ENCODE measurements around the gene CAMK4.

The CAMK4 gene

DNA sequence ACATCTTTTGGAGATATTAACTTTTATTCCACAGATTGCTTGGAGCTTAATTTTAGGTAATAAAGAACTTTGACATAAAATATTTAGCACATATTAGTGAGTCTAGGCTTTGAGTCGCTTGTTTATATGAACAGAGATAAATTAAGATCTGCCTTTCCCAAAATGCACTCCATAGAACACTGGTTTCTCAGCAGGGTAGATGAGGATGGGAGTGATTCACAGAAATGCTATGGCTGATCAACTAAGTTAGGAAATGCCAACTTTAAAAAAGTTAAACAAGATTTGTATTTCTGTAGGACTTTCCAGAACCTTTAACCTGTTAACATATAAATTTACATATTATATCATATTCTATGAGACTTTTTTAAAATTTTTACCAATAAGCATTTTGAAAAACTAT, 222.9 kb downstream of the CAMK4 start:
- DNase-seq: no peak

GRCh38 chr5:111447822-111448221, 223.6 kb downstream of the CAMK4 start:
- no peak for DNase-seq

- no peak for DNase-seq
Observed at GRCh38 chr5:111453295-111453694, 229.1 kb downstream of the CAMK4 start.

DNA sequence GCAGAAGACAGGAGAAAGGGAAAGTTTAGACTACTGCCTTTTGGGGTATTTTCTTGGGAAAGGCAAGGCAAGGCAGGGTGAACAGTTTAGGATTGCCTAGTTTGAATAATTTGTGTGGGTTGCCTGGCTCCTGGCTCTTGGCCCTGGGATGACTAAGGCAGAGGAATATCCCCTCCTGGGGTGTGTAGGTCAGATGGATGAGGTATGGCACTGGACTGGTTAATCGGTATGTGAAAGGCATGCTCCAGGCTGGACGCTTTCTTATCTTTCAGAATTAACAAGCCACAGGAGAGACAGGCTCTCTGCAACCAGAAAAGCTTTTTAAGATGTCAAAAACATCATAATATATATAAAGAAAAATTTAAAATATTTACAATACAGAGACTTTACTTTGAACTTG, 229.6 kb downstream of the CAMK4 start:
- DNase-seq: no peak

DNA sequence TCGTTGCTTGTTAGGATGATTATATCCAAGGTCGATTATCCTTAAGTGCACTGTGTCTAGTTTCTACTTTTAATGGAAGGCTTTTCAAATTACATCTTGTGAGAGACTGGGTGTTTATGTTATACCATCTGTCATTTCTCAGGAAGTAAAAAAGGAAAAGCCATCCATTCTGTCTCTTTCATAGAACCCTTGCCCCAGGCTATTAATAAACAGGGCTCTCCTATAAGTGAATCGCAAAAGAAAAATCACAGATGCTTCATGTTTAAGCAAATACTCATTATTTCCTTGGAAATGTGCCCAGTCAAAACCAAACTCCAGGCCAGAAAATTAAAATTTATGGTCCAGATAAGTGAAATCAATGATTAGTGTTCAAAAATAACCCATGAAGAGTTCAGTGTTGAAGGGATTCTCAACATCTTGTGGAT, 230.0 kb downstream of the CAMK4 start:
- DNase-seq: no peak

DNA sequence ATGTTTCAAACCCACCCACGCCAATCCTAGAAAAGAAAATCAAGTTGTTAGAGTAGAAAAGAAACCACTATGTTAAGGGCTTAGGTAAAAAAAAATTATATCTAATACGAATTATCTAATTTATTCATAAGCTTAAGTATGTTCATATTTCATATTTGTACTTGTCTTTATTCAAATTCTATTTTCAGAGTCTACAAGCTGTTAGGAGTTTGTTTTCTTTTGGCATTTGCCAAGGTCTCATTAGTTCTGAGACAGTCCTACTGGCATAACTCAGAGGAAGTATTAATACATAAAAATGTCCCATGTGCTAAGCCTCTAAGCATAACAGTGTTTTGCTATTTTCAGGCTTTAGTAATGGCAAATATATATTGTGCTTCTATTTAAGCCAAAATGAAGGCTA, 230.6 kb downstream of the CAMK4 start:
- DNase-seq: no peak

DNA sequence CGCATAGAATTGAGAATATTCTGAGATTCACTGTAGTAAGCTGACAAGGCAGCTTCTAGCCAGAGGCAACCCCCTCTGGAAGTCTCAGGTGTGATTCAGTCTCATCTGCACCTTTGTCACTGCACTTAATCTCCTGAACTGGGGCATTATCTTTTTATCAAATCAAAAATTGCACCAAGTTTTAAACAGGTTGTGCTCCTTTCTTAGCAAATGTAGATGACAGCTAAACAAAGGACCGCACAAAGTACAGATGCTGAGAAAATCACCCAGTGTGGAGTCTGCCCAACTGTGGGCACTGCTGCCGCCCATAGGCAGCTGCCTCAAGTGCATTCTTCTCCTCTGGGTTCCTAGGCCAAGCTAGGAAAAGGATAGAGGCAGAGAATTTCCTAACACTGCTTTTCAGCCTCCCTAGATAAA, 237.1 kb downstream of the CAMK4 start:
- no peak for DNase-seq

GRCh38 chr5:111461934-111462333, 237.8 kb downstream of the CAMK4 start:
- DNase-seq: no peak

GRCh38 chr5:111463311-111463710, 239.1 kb downstream of the CAMK4 start:
- no peak for DNase-seq

GRCh38 chr5:111469293-111469896, 245.2 kb downstream of the CAMK4 start:
- DNase-seq: no peak

GRCh38 chr5:111469903-111470302, 245.7 kb downstream of the CAMK4 start:
- DNase-seq: no peak

- DNase-seq: no peak
Observed at GRCh38 chr5:111472096-111472495, 247.9 kb downstream of the CAMK4 start.

DNA sequence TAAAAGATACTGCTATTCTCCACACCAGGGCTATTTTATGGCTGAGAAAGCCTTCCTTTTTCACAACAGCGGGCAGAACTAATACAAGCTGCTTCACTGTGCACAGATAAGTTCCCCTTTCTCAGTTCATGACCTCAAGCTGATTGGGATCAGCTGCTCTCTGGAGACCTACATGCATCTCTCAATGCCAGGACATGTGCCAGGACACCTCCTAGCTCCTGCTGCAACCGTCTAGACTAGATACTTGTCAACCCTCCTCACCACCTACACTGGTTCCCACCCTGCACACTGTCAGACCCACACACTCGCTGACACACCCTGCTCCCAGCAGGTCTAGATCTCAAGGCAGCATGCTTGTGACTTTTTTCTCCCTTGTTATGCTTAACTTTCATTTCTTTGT, 248.4 kb downstream of the CAMK4 start:
- no peak for DNase-seq

DNA sequence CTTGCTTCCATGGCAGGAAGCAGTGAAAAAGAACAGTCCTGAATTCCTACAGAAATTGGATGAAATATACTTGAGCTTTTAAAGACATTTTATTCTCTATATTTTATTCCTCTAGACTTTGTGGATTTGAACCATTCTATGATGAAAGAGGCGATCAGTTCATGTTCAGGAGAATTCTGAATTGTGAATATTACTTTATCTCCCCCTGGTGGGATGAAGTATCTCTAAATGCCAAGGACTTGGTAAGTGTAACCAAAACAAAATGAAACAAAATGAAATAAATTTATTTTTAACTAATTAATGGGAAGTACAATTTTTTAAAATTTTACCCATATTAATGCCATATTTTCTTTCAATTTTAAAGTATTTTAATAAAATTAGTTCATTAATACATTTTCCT, 254.1 kb downstream of the CAMK4 start:
- no peak for DNase-seq

DNA sequence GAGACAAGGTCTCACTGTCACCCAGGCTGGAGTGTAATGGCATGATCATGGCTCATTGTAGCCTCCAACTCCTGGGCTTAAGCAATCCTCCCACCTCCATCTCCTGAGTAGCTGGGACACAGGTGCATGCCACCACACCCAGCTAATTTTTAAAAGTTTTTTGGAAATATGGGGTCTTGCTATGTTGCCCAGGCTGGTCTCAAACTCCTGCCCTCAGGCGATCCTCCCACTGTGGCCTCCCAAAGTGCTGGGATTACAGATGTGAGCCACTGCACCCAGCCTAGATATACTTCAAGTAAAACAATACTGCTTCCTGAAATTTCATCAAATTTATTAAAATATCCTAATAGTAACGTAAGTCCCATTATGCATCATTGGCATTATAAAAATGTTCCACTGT, 254.7 kb downstream of the CAMK4 start:
- DNase-seq: no peak

DNA sequence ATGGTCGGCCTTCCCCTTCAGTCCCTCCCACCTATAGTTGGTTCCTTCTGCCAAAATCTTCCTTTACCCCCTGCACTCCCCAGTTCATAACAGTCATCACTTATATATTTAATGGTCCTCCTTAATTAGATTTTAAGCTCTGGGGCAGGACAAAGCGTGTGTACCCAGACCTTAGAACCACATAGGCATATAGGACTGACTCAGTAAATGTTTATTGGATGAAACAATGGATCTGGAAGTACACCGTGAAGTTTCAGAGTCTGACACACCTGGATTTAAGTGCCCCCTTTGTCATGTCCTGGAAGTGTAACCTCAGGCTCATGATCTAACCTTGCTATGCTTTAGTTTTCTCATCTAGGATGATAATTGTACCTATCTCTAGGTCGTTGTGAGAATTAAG, 256.2 kb downstream of the CAMK4 start:
- no peak for DNase-seq

- no peak for DNase-seq
Observed at GRCh38 chr5:111486055-111486454, 261.9 kb downstream of the CAMK4 start.

GRCh38 chr5:111486926-111487325, 262.7 kb downstream of the CAMK4 start:
- DNase-seq: no peak

DNA sequence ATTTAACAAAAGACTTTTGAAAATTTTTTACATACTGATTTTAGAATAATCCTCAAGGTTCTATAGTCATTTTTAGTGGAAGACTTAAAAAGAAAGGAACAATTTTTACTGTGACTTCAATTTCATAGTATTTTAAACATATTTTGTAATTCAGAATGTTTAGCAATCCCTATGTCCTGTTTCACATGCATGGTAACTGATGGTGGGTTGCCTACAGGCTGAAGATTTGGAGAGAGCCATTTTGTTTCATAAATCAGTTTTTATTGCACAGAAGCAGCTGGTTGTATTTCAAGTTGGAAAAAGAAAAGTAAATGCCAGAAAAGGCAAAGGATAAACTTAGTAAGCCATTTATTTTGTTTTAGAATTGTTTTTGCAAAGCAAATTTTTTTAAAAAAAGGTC, 264.2 kb downstream of the CAMK4 start:
- DNase-seq: no peak

GRCh38 chr5:111493031-111493430, 268.8 kb downstream of the CAMK4 start:
- DNase-seq: no peak

- no peak for DNase-seq
Observed at GRCh38 chr5:111494355-111494999, 270.3 kb downstream of the CAMK4 start.

DNA sequence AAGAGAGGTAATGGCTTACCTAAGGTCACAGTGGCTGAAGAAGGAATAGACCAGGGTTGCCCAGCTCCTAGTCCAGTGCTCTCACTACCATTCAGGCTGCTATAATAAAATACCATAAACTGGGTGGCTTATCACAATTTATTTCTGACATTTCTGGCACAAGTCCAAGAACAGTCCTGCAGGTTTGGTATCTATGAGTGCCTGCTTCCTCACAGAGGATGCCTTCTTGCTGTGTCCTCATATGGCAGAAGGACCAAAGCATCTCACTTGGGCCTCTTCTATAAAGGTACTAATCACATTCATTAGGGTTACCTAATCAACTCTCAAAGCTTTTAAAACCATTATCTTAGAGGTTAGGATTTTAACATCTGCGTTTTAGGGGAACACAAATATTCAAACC, 271.0 kb downstream of the CAMK4 start:
- no peak for DNase-seq

DNA sequence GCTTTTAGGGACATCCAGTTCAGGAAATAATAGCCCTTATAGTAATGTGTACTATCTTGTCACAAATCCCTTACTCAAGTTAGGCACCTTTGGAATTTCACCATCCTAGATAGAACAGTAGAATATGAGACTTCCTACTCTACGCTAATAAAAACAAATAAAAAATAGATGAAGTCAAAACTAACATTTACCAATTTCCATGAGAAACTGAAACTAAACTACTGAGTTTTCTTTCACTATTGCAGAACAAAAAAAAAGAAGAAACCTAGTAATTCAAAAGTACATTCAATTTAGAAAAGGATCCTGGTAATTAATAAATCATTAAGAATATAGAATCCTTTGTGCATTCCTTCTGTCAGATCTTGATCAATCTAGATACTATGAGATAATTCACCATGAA, 274.2 kb downstream of the CAMK4 start:
- DNase-seq: no peak

- DNase-seq: no peak
Observed at GRCh38 chr5:111502956-111503355, 278.8 kb downstream of the CAMK4 start.

DNA sequence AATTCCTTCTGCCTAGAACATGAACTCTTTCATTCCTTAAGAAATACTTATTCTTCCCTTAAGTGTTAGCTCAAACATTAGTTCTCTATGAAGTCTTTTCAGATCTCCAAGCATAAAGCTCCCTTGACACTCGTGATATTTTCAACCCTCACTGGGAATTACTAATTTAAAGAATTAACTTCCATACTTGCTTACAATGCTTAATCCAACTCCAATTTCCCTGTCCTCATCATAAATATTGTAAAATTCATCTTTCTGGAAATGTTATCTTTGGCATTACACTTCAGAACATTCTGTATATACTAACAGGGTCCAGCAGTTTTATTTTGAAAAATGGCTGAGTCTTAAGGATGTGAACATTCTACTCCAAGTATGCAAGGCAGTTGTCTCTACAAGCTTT, 280.9 kb downstream of the CAMK4 start:
- no peak for DNase-seq

Measured in midbrain (tissue), 1 donor.